IMR-90 (cell line): ENCODE data around the gene PI4K2B. TPM values are rescaled to one million over a fixed set of nuclear protein-coding genes. Genes with fewer than 3 reads are reported as not detected.

Experiments used
- ATAC-seq: fragments of 200-7000 bp; cut with Tn5 transposase; 2 replicates; pipeline ENCODE4 v1.9.1; 2020; ENCODE audit warnings: low read depth, mild to moderate bottlenecking, moderate library complexity
- BruUV-seq: library from RNA; stranded (reverse); fragments of 400-500 nt; replicated peaks from 2 replicates; lab custom pipeline; 2021; lab: Mats Ljungman, UMichigan
- CTCF ChIA-PET: fragments of 300-600 bp; formaldehyde crosslinking; extraction: SDS; loops from one replicate; lab custom pipeline; 2021; ENCODE audit warnings: antibody characterized with exemption; lab: Yijun Ruan, JAX
- POLR2A ChIA-PET: fragments of 300-600 bp; sonication (Branson Sonifier 250); formaldehyde crosslinking; loops from one replicate; lab custom pipeline; 2022; ENCODE audit warnings: antibody characterized with exemption; ENCODE audit not compliant: unreplicated experiment; lab: Charles Lee
- DNase-seq: peaks from one replicate; pipeline ENCODE4 v3.0.0; 2013
- H2AFZ ChIP-seq: replicated peaks from 2 replicates; pipeline ENCODE3; 2013; ENCODE audit warnings: low read length, mild to moderate bottlenecking; ENCODE audit not compliant: poor library complexity
- H2AK5ac ChIP-seq: 2 replicates; pipeline ENCODE4 v1.6.1; 2013; ENCODE audit warnings: low read depth, low read length, inconsistent platforms
- H2AK9ac ChIP-seq: replicated peaks from 2 replicates; pipeline ENCODE3; 2013; ENCODE audit warnings: mild to moderate bottlenecking, low read depth, low read length, moderate library complexity; ENCODE audit not compliant: poor library complexity
- H2BK120ac ChIP-seq: 2 replicates; pipeline ENCODE4 v1.6.1; 2013; ENCODE audit warnings: low read depth, low read length, inconsistent platforms
- H2BK15ac ChIP-seq: 3 replicates; pipeline ENCODE4 v1.6.1; 2013; ENCODE audit warnings: low read depth, low read length, inconsistent platforms
- H2BK20ac ChIP-seq: 2 replicates; pipeline ENCODE4 v1.6.1; 2013; ENCODE audit warnings: low read depth, mild to moderate bottlenecking, inconsistent platforms, low read length, moderate library complexity
- H2BK5ac ChIP-seq: 2 replicates; pipeline ENCODE4 v1.6.1; 2013; ENCODE audit warnings: mild to moderate bottlenecking, low read depth, low read length, inconsistent platforms; ENCODE audit not compliant: poor library complexity, severe bottlenecking
- H3K14ac ChIP-seq: replicated peaks from 2 replicates; pipeline ENCODE4 v1.6.1; 2013; ENCODE audit warnings: low read depth, low read length, inconsistent platforms
- H3K18ac ChIP-seq: 2 replicates; pipeline ENCODE4 v1.6.1; 2013; ENCODE audit warnings: low read depth, low read length, control low read depth
- H3K23ac ChIP-seq: 2 replicates; pipeline ENCODE4 v1.6.1; 2013; ENCODE audit warnings: low read depth, low read length, inconsistent platforms
- H3K27ac ChIP-seq: 2 replicates; pipeline ENCODE4 v1.5.1; 2013; ENCODE audit warnings: mild to moderate bottlenecking, control low read depth, low read length; ENCODE audit not compliant: insufficient read depth
- H3K27me3 ChIP-seq: 2 replicates; pipeline ENCODE4 v1.6.1; 2013; ENCODE audit warnings: low read length; ENCODE audit not compliant: control insufficient read depth, insufficient read depth
- H3K36me3 ChIP-seq: 2 replicates; pipeline ENCODE4 v1.6.1; 2013; ENCODE audit warnings: low read length, mixed read lengths; ENCODE audit not compliant: control insufficient read depth, insufficient read depth
- H3K4ac ChIP-seq: 2 replicates; pipeline ENCODE4 v1.6.1; 2013; ENCODE audit warnings: low read depth, low read length, inconsistent platforms
- H3K4me1 ChIP-seq: 2 replicates; pipeline ENCODE4 v1.6.1; 2013; ENCODE audit warnings: low read length, mixed read lengths; ENCODE audit not compliant: control insufficient read depth, insufficient read depth
- H3K4me2 ChIP-seq: 2 replicates; pipeline ENCODE4 v1.6.1; 2013; ENCODE audit warnings: low read depth, mild to moderate bottlenecking, control low read depth, low read length, moderate library complexity
- H3K4me3 ChIP-seq: 2 replicates; pipeline ENCODE4 v1.5.1; 2013; ENCODE audit warnings: low read depth, mild to moderate bottlenecking, control low read depth, low read length, moderate library complexity; ENCODE audit not compliant: insufficient read depth
- H3K56ac ChIP-seq: 2 replicates; pipeline ENCODE4 v1.6.1; 2013; ENCODE audit warnings: low read length, inconsistent platforms; ENCODE audit not compliant: insufficient read depth; ENCODE audit errors: extremely low read depth
- H3K79me1 ChIP-seq, 2 experiments: 2 replicates each; pipeline ENCODE4 v1.6.1; 2013; ENCODE audit warnings: low read length in 2 of 2, inconsistent platforms in 1 of 2, low read depth in 1 of 2
- H3K9ac ChIP-seq: 2 replicates; pipeline ENCODE4 v1.6.1; 2013; ENCODE audit warnings: low read depth, low read length, control low read depth
- H3K9me1 ChIP-seq: 2 replicates; pipeline ENCODE4 v1.6.1; 2013; ENCODE audit warnings: low read length, inconsistent platforms; ENCODE audit not compliant: insufficient read depth
- H3K9me3 ChIP-seq: 2 replicates; pipeline ENCODE4 v1.6.1; 2013; ENCODE audit warnings: low read length; ENCODE audit not compliant: control insufficient read depth, insufficient read depth
- H4K20me1 ChIP-seq: 2 replicates; pipeline ENCODE4 v1.6.1; 2013; ENCODE audit warnings: low read length, inconsistent platforms; ENCODE audit not compliant: insufficient read depth
- H4K5ac ChIP-seq: 2 replicates; pipeline ENCODE4 v1.6.1; 2013; ENCODE audit warnings: mild to moderate bottlenecking, low read depth, low read length, control low read depth
- H4K8ac ChIP-seq, 2 experiments: 2 replicates each; pipeline ENCODE4 v1.6.1; 2013; ENCODE audit warnings: low read depth in 2 of 2, low read length in 2 of 2, control low read depth in 1 of 2, inconsistent platforms in 1 of 2
- H4K91ac ChIP-seq: 2 replicates; pipeline ENCODE4 v1.6.1; 2013; ENCODE audit warnings: low read depth, low read length, inconsistent platforms; ENCODE audit not compliant: insufficient read depth
- BHLHE40 ChIP-seq: fragments of 150-350 bp; IDR thresholded peaks from 2 replicates; pipeline ENCODE4 v1.6.1; 2016; ENCODE audit warnings: mild to moderate bottlenecking, low read depth, low read length
- CHD1 ChIP-seq: IDR thresholded peaks from 2 replicates; pipeline ENCODE4 v1.6.1; 2012; ENCODE audit warnings: low read depth, low read length, improper control_type of control experiment
- CTCF ChIP-seq: conservative IDR thresholded peaks from 2 replicates; pipeline ENCODE4 v1.5.1; 2012; ENCODE audit warnings: mild to moderate bottlenecking, low read depth, low read length, improper control_type of control experiment
- ELK1 ChIP-seq: fragments of 150-350 bp; IDR thresholded peaks from 2 replicates; pipeline ENCODE4 v1.6.1; 2016; ENCODE audit warnings: low read depth, mild to moderate bottlenecking, low read length, moderate library complexity, borderline replicate concordance
- FOS ChIP-seq: fragments of 150-350 bp; IDR thresholded peaks from 2 replicates; pipeline ENCODE4 v1.6.1; 2016; ENCODE audit warnings: low read depth, low read length
- MAFK ChIP-seq: IDR thresholded peaks from 2 replicates; pipeline ENCODE4 v1.6.1; 2012; ENCODE audit warnings: low read depth, low read length, improper control_type of control experiment
- MAZ ChIP-seq: IDR thresholded peaks from 2 replicates; pipeline ENCODE4 v1.6.1; 2012; ENCODE audit warnings: low read depth, mild to moderate bottlenecking, low read length, improper control_type of control experiment, moderate library complexity, borderline replicate concordance
- NFE2L2 ChIP-seq: fragments of 150-350 bp; IDR thresholded peaks from 2 replicates; pipeline ENCODE4 v1.6.1; 2016; ENCODE audit warnings: low read depth, mild to moderate bottlenecking, low read length
- POLR2A ChIP-seq: IDR thresholded peaks from 2 replicates; pipeline ENCODE4 v1.6.1; 2012; ENCODE audit warnings: mild to moderate bottlenecking, low read depth, low read length
- RAD21 ChIP-seq: IDR thresholded peaks from 2 replicates; pipeline ENCODE4 v1.6.1; 2012; ENCODE audit warnings: low read length, improper control_type of control experiment
- RCOR1 ChIP-seq: IDR thresholded peaks from 2 replicates; pipeline ENCODE4 v1.6.1; 2012; ENCODE audit warnings: mild to moderate bottlenecking, low read length, improper control_type of control experiment; ENCODE audit not compliant: insufficient replicate concordance
- RFX5 ChIP-seq: IDR thresholded peaks from 2 replicates; pipeline ENCODE4 v1.8.0; 2012; ENCODE audit warnings: low read depth, mild to moderate bottlenecking, low read length, moderate library complexity
- SMC3 ChIP-seq: fragments of 150-350 bp; IDR thresholded peaks from 2 replicates; pipeline ENCODE4 v1.6.1; 2016; ENCODE audit warnings: low read depth, mild to moderate bottlenecking, antibody characterized with exemption, low read length, moderate library complexity
- USF2 ChIP-seq: fragments of 150-350 bp; IDR thresholded peaks from 2 replicates; pipeline ENCODE4 v1.6.1; 2017; ENCODE audit warnings: mild to moderate bottlenecking, antibody characterized with exemption, low read length, low read depth
- WGBS, 2 experiments: methylation state at CpG; one replicate each; pipeline versions ENCODE4 v1.1.5 to v1.1.7; 2013; ENCODE audit warnings: missing lambda C conversion rate in 2 of 2; ENCODE audit not compliant: insufficient read length in 1 of 2; ENCODE audit errors: extremely low coverage in 2 of 2; 5-methylcytosine and 5-hydroxymethylcytosine counted together
- dilution Hi-C: fragments of 300-500 bp; cut with HindIII; formaldehyde crosslinking; loops from one replicate; pipeline ENCODE4 v1.14.3; 2018; ENCODE audit warnings: low sequenced_read_pairs; ENCODE audit not compliant: unreplicated experiment
- in situ Hi-C: fragments of 300-500 bp; cut with MboI; formaldehyde crosslinking; loops from 3 replicates; pipeline ENCODE4 v1.14.3; 2019; ENCODE audit warnings: low sequenced_read_pairs, inconsistent platforms, mixed read lengths
- intact Hi-C: fragments of 100-400 bp; cut with micrococcal nuclease; formaldehyde crosslinking; loops from 2 replicates; pipeline ENCODE4 v1.10.0; 2022
- polyA plus RNA-seq, 3 experiments: library from polyadenylated mRNA; depleted of rRNA; stranded (reverse); fragments of >200 nt; gene quantifications; 2 replicates each; pipeline ENCODE4 v1.2.3, GENCODE V29; 2012; ENCODE audit warnings: low replicate concordance in 1 of 3
- total RNA-seq: library from RNA; depleted of rRNA; stranded (reverse); fragments of >200 nt; gene quantifications from 2 replicates; pipeline ENCODE4 v1.2.3, GENCODE V29; 2012

The PI4K2B gene
- total and polyA plus RNA-seq, 2 of the 4 experiments (the other 2 are of a cell fraction) = 6.5 to 7.6 TPM

- Histone ChIP-seq H3K4ac (no peak overlapping the region), H3K56ac (no peak overlapping the region), H2BK5ac (no peak overlapping the region), H2BK20ac (peak overlapping the region; percentile 21; the same call in 1 of the 2 replicates), H4K5ac (no peak overlapping the region), H3K79me1 (no peaks in the 10 kb centered on the region), H3K18ac (no peak overlapping the region), H2AK5ac (no peak overlapping the region), H3K4me2 (no peak overlapping the region), H4K20me1 (no peaks in the 10 kb centered on the region), H4K8ac (no peak overlapping the region), H4K91ac (no peak overlapping the region), H3K9me3 (no peaks in the 10 kb centered on the region), H3K14ac (no peak overlapping the region; the same call in 1 of the 2 replicates), H3K4me1 (peaks cover 6% of the 10 kb centered on the region; the same call in 1 of the 2 replicates), H3K36me3 (no peaks in the 10 kb centered on the region), H3K9me1 (no peaks in the 10 kb centered on the region), H2AK9ac (peak overlapping the region; percentile 50), H3K9ac (no peak overlapping the region), H3K4me3 (no peak overlapping the region), H2BK120ac (no peak overlapping the region), H3K27me3 (no peaks in the 10 kb centered on the region), H2AFZ (peak overlapping the region; percentile 69), H2BK15ac (no peak overlapping the region), H3K27ac (no peak overlapping the region), H3K23ac (no peak overlapping the region)
- dilution Hi-C loops (no loop called here), in situ Hi-C loops (no loop called here), intact Hi-C loops (no loop called here)
- WGBS, 2 experiments = 73% methylated on average over 4 of the region's 7 CpGs; no CpG with 5 or more reads in 1 of the 2 experiments
- CTCF ChIA-PET = no interaction called here
- no peak for ATAC-seq
- no peak for DNase-seq
- POLR2A ChIA-PET = no interaction called here
- no TSS peak for BruUV-seq
- TF ChIP-seq MAFK (no peak), NFE2L2 (no peak), MAZ (no peak), BHLHE40 (no peak), CTCF (no peak), FOS (no peak), ELK1 (no peak), RAD21 (no peak), RCOR1 (no peak), CHD1 (no peak), POLR2A (no peak), USF2 (no peak), SMC3 (no peak), RFX5 (no peak)
These were observed 73.8 kb downstream of the PI4K2B start for GRCh38 chr4:25307596-25307995.
